HG02798 (cell line): Measurements from ENCODE around the gene ERFE.

Source experiments
- ATAC-seq: cut with Tn5 transposase; IDR thresholded peaks from one replicate; pipeline ENCODE4 v1.9.1; 2021; ENCODE audit warnings: mild to moderate bottlenecking; ENCODE audit not compliant: unreplicated experiment, poor library complexity

The ERFE gene

GRCh38 chr2:238152771-238153688 lies 5.7 kb upstream of the ERFE start:
- no peak for ATAC-seq

- no peak for ATAC-seq
Observed at GRCh38 chr2:238154570-238154969, 4.2 kb upstream of the ERFE start.

GRCh38 chr2:238155051-238155760 lies 3.6 kb upstream of the ERFE start:
- ATAC-seq: no peak

- ATAC-seq: no peak
Observed at GRCh38 chr2:238155761-238156694, 2.7 kb upstream of the ERFE start.

- ATAC-seq: no peak
Observed at GRCh38 chr2:238157506-238158017, 1.2 kb upstream of the ERFE start.

GRCh38 chr2:238158018-238158508 lies 707 bp upstream of the ERFE start:
- no peak for ATAC-seq

- no peak for ATAC-seq
Observed at GRCh38 chr2:238159071-238159539, 335 bp downstream of the ERFE start.

GRCh38 chr2:238159661-238160205 lies 963 bp downstream of the ERFE start:
- ATAC-seq: no peak

- ATAC-seq: no peak
Observed at GRCh38 chr2:238160206-238161129, 1.7 kb downstream of the ERFE start.

GRCh38 chr2:238161291-238162051 lies 2.7 kb downstream of the ERFE start:
- no peak for ATAC-seq

- no peak for ATAC-seq
Observed at GRCh38 chr2:238162251-238162845, 3.6 kb downstream of the ERFE start.

- ATAC-seq: no peak
Observed at GRCh38 chr2:238162846-238163441, 4.2 kb downstream of the ERFE start.

GRCh38 chr2:238163481-238164198 lies 4.9 kb downstream of the ERFE start:
- no peak for ATAC-seq

- no peak for ATAC-seq
Observed at GRCh38 chr2:238164906-238165287, 6.1 kb downstream of the ERFE start.

- ATAC-seq: no peak
Observed at GRCh38 chr2:238165288-238165921, 6.6 kb downstream of the ERFE start.
